Activated CD4-positive, alpha-beta T cell treated with anti-CD3 and anti-CD28 coated beads for 4 hours (primary cell): ENCODE measurements around the gene MAN2A1.

ENCODE experiments used
- DNase-seq, 2 donors: peaks; one replicate each; pipeline ENCODE4 v3.0.0-alpha.2; 2020

MAN2A1 gene

GRCh38 chr5:109708813-109709212 lies 19.1 kb downstream of the MAN2A1 start:
- DNase-seq, result no peak

GRCh38 chr5:109709225-109709624 lies 19.5 kb downstream of the MAN2A1 start:
- no peak for DNase-seq

GRCh38 chr5:109711673-109712072 lies 21.9 kb downstream of the MAN2A1 start:
- no peak for DNase-seq

- no peak for DNase-seq
Observed at GRCh38 chr5:109713453-109713852, 23.7 kb downstream of the MAN2A1 start.

GRCh38 chr5:109714592-109714991 lies 24.9 kb downstream of the MAN2A1 start:
- no peak for DNase-seq

- DNase-seq, result no peak
Observed at GRCh38 chr5:109718216-109718615, 28.5 kb downstream of the MAN2A1 start.

GRCh38 chr5:109718632-109719031 lies 28.9 kb downstream of the MAN2A1 start:
- no peak for DNase-seq

GRCh38 chr5:109719978-109720377 lies 30.3 kb downstream of the MAN2A1 start:
- DNase-seq, result no peak

- DNase-seq, result no peak
Observed at GRCh38 chr5:109721741-109722140, 32.0 kb downstream of the MAN2A1 start.

GRCh38 chr5:109723606-109724005 lies 33.9 kb downstream of the MAN2A1 start:
- DNase-seq, result no peak

- no peak for DNase-seq
Observed at GRCh38 chr5:109725135-109725534, 35.4 kb downstream of the MAN2A1 start.

GRCh38 chr5:109739741-109740728 lies 50.3 kb downstream of the MAN2A1 start:
- DNase-seq, result no peak

GRCh38 chr5:109740966-109741365 lies 51.2 kb downstream of the MAN2A1 start:
- DNase-seq, result no peak

- no peak for DNase-seq
Observed at GRCh38 chr5:109741390-109741789, 51.7 kb downstream of the MAN2A1 start.

GRCh38 chr5:109743041-109743531 lies 53.4 kb downstream of the MAN2A1 start:
- DNase-seq, result no peak

- no peak for DNase-seq
Observed at GRCh38 chr5:109743770-109744212, 54.1 kb downstream of the MAN2A1 start.

- DNase-seq, result no peak
Observed at GRCh38 chr5:109744261-109744660, 54.5 kb downstream of the MAN2A1 start.

GRCh38 chr5:109748546-109748945 lies 58.8 kb downstream of the MAN2A1 start:
- no peak for DNase-seq

GRCh38 chr5:109750463-109750862 lies 60.7 kb downstream of the MAN2A1 start:
- DNase-seq, result no peak

- no peak for DNase-seq
Observed at GRCh38 chr5:109753279-109753678, 63.6 kb downstream of the MAN2A1 start.

GRCh38 chr5:109754319-109754718 lies 64.6 kb downstream of the MAN2A1 start:
- no peak for DNase-seq

- no peak for DNase-seq
Observed at GRCh38 chr5:109755761-109756160, 66.0 kb downstream of the MAN2A1 start.

GRCh38 chr5:109756543-109757185 lies 66.9 kb downstream of the MAN2A1 start:
- no peak for DNase-seq

- no peak for DNase-seq
Observed at GRCh38 chr5:109757490-109757889, 67.8 kb downstream of the MAN2A1 start.
